Measurements from ENCODE around the gene ATF7IP2. TPM values are rescaled to one million over a fixed set of nuclear protein-coding genes. Genes with fewer than 3 reads are reported as not detected.

ATF7IP2 gene
- total and polyA plus RNA-seq, 12 donors, result 16.2 to 97.6 (median 71.9) TPM

DNA sequence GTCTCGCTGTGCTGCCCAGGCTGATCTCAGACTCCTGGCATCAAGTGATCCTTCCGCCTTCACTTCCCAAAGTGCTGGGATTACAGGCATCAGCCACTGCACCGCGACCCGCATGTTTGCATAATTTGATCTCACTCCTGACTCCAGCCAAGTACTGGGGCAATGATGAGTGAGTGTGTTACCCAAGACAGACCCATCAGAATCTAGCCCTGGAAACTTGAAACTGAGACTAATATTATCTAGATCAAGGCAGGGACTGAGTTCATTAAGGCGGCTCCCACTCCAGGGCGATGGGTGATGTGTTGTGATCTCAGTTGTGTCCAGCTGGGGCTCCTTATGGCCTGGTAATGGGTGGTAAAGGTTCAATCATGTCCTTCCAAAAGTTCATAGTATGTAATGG lies 141.1 kb downstream of the ATF7IP2 start:
- no peak for TF ChIP-seq POLR2A (IDR thresholded peaks at IDR 0.05)
- TF ChIP-seq CTCF (IDR thresholded peaks at IDR 0.05), result no peak
- DNase-seq, result no peak
- Histone ChIP-seq H3K9me3 (replicated peaks in 1 of 3) (no peaks in the 10 kb centered on the region), H3K36me3 (replicated peaks in 1 of 2) (no peaks in the 10 kb centered on the region), H3K4me1 (replicated peaks in 1 of 2) (no peaks in the 10 kb centered on the region), H3K27ac (no peak overlapping the region), H3K27me3 (no peaks in the 10 kb centered on the region), H3K4me3 (no peak overlapping the region)
- intact Hi-C loops (cut with DNase I), result no loop called here
- 88 to 98% (median 94%) methylated on average over 7 of the region's 7 CpGs for WGBS, 4 donors

GRCh38 chr16:10528635-10529034 lies 142.8 kb downstream of the ATF7IP2 start:
- 95 to 98% (median 96%) methylated on average over 8 of the region's 8 CpGs for WGBS, 4 donors
- intact Hi-C loops (cut with DNase I), result no loop called here
- Histone ChIP-seq H3K4me1 (replicated peaks in 1 of 2) (no peaks in the 10 kb centered on the region), H3K27me3 (no peaks in the 10 kb centered on the region), H3K27ac (no peak overlapping the region), H3K36me3 (replicated peaks in 1 of 2) (no peaks in the 10 kb centered on the region), H3K9me3 (replicated peaks in 1 of 3) (no peaks in the 10 kb centered on the region), H3K4me3 (no peak overlapping the region)
- TF ChIP-seq POLR2A (IDR thresholded peaks at IDR 0.05) (no peak), CTCF (IDR thresholded peaks at IDR 0.05) (no peak)
- no peak for DNase-seq

- H3K27me3 ChIP-seq, result no peaks in the 10 kb centered on the region
- no peak overlapping the region for H3K4me3 ChIP-seq
- H3K36me3 ChIP-seq (replicated peaks in 1 of 2), result no peaks in the 10 kb centered on the region
- intact Hi-C loops (cut with DNase I), result no loop called here
- H3K4me1 ChIP-seq (replicated peaks in 1 of 2), result no peaks in the 10 kb centered on the region
- WGBS, 4 donors, result 67 to 100% (median 80%) methylated on average over 1 of the region's 1 CpG
- DNase-seq, result no peak
- H3K27ac ChIP-seq, result no peak overlapping the region
- TF ChIP-seq CTCF (IDR thresholded peaks at IDR 0.05) (no peak), POLR2A (IDR thresholded peaks at IDR 0.05) (no peak)
- H3K9me3 ChIP-seq (replicated peaks in 1 of 3), result no peaks in the 10 kb centered on the region
These were observed 144.2 kb downstream of the ATF7IP2 start for GRCh38 chr16:10529895-10530669.

- Histone ChIP-seq H3K4me1 (replicated peaks in 1 of 2) (no peaks in the 10 kb centered on the region), H3K36me3 (replicated peaks in 1 of 2) (no peaks in the 10 kb centered on the region), H3K9me3 (replicated peaks in 1 of 3) (no peaks in the 10 kb centered on the region), H3K4me3 (no peak overlapping the region), H3K27me3 (no peaks in the 10 kb centered on the region), H3K27ac (no peak overlapping the region)
- intact Hi-C loops (cut with DNase I), result no loop called here
- DNase-seq, result no peak
- no peak for TF ChIP-seq CTCF (IDR thresholded peaks at IDR 0.05)
- TF ChIP-seq POLR2A (IDR thresholded peaks at IDR 0.05), result no peak
- WGBS, 4 donors, result 80 to 86% (median 84%) methylated on average over 14 of the region's 14 CpGs
These were observed 144.8 kb downstream of the ATF7IP2 start for GRCh38 chr16:10530685-10531084.

All from adrenal gland (tissue), 12 donors.